Kidney (tissue), 14 donors: Measurements from ENCODE around the gene RSBN1. TPM values are rescaled to one million over a fixed set of nuclear protein-coding genes. Genes with fewer than 3 reads are reported as not detected.

ENCODE experiments used
- DNase-seq, 5 donors: peaks; one replicate each; pipeline ENCODE4 v3.0.0-alpha.2; 2013 to 2020
- FAIRE-seq: peaks from 2 replicates; lab custom pipeline; 2012; peaks lifted over from hg19 to GRCh38; lab: Jason Lieb, UNC
- H3K27ac ChIP-seq, 2 donors: one replicate each; pipeline ENCODE4 v1.7.0; 2013; ENCODE audit warnings: low read depth in 2 of 2, low read length in 2 of 2, inconsistent platforms in 1 of 2
- H3K27me3 ChIP-seq: one replicate; pipeline ENCODE4 v1.7.1; 2013; ENCODE audit warnings: low read length, inconsistent platforms; ENCODE audit not compliant: control insufficient read depth, insufficient read depth
- H3K36me3 ChIP-seq, 3 donors: one replicate each; pipeline versions ENCODE4 v1.7.0 to v1.7.1; 2013; ENCODE audit warnings: low read length in 3 of 3, control low read depth in 1 of 3, inconsistent platforms in 1 of 3; ENCODE audit not compliant: insufficient read depth in 3 of 3, control insufficient read depth in 2 of 3
- H3K4me1 ChIP-seq, 3 donors: one replicate each; pipeline versions ENCODE4 v1.7.0 to v1.7.1; 2013; ENCODE audit warnings: low read length in 3 of 3, inconsistent platforms in 1 of 3, low read depth in 1 of 3; ENCODE audit not compliant: control insufficient read depth in 2 of 3, insufficient read depth in 2 of 3
- H3K4me3 ChIP-seq, 3 donors: one replicate each; pipeline versions ENCODE4 v1.7.0 to v1.8.1; 2013; ENCODE audit warnings: low read length in 3 of 3, control low read depth in 1 of 3, inconsistent platforms in 1 of 3
- H3K9ac ChIP-seq, 3 donors: one replicate each; pipeline versions ENCODE4 v1.7.0 to v1.7.1; 2013; ENCODE audit warnings: low read length in 3 of 3, control low read depth in 1 of 3, inconsistent platforms in 1 of 3
- H3K9me3 ChIP-seq, 3 donors: one replicate each; pipeline versions ENCODE4 v1.7.0 to v1.7.1; 2013; ENCODE audit warnings: low read length in 3 of 3, control low read depth in 1 of 3, inconsistent platforms in 1 of 3; ENCODE audit not compliant: control insufficient read depth in 2 of 3, insufficient read depth in 1 of 3
- CTCF ChIP-seq: IDR thresholded peaks from 3 replicates; pipeline ENCODE4 v1.5.1; 2012; ENCODE audit warnings: mild to moderate bottlenecking, moderate library complexity, borderline replicate concordance; ENCODE audit not compliant: insufficient read depth; ENCODE audit errors: extremely low read depth
- intact Hi-C: fragments of 100-400 bp; cut with DNase I; formaldehyde crosslinking; loops from one replicate; pipeline ENCODE4 v1.11.1; 2022
- polyA plus RNA-seq: library from polyadenylated mRNA; stranded (reverse); fragments of 350-450 nt; fragmentation: Illumina TruSeq; extraction: RNeasy Lipid Tissue Mini Kit (QIAGEN cat#74804); gene quantifications from one replicate; pipeline ENCODE4 v1.2.3, GENCODE V29; 2014; ENCODE audit warnings: low read depth, low replicate concordance; ENCODE audit not compliant: insufficient read depth
- total RNA-seq: library from RNA; stranded (reverse); fragmentation: NEBNext Ultra II Directional; extraction: Animal tissue kit (Norgen Biotek cat#: 25700); gene quantifications from one replicate; pipeline ENCODE4 v1.2.1, GENCODE V29; 2021
- donor health status: control.
- donor health status: control.
- donor health status: control.
- donor health status: control.
- donor health status: control.
- donor health status: DM: yes; HTN: yes; CAD: no.
- donor health status: Normal renal cell carcinoma (clear cell type).

The RSBN1 gene
- total and polyA plus RNA-seq, 2 donors from 2014 or later = 4.0 to 22.0 TPM

DNA sequence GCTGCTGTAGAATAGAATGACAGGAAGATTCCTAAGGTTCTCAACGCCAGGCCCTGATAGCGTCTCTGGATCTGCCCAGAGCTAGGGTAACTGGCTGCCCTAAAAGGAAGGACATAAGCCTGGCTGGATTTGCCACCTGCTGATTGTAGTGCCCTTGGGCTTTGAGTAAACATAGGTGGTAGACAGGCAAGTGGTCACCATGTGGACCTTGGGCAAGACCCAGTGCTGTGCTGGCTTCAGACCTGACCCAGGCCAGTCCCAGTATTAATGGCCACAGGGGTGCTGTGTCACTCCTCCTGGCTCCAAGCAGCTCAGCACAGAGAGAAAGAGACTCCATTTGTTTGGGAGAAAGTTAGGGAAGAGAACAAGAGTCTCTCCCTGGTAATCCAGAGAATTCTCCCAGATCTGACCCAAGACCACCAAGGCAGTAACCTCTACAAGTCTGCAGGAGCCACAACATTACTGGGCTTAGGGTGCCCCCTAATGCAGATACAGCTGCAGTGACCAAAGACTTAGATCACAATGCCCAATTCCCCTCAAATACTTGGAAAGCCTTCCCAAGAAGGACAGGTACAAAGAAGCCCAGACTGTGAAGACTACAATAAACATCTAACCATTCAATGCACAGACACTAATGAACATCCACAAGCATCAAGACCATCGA lies 97.5 kb downstream of the RSBN1 start:
- Histone ChIP-seq H3K27me3 (no peaks in the 10 kb centered on the region), H3K4me3 (no peak overlapping the region), H3K9ac (no peak overlapping the region), H3K9me3 (no peaks in the 10 kb centered on the region), H3K27ac (no peak overlapping the region), H3K36me3 (peaks cover 0 to 8% (median 3%) of the 10 kb centered on the region in 3 donors), H3K4me1 (no peaks in the 10 kb centered on the region)
- intact Hi-C loops = no loop called here
- FAIRE-seq (no peak), DNase-seq (no peak)
- no peak for TF ChIP-seq CTCF

Other genes starting within 250 kb of the RSBN1 start
- gene PHTF1, start 53.0 kb downstream of the RSBN1 start, total RNA-seq = 20.0 TPM
- gene PHTF1, start 53.0 kb downstream of the RSBN1 start, polyA plus RNA-seq = 14.7 TPM
- 6.6 TPM for gene PTPN22, start 59.2 kb upstream of the RSBN1 start, total RNA-seq
- gene PTPN22, start 59.2 kb upstream of the RSBN1 start, polyA plus RNA-seq = 0.32 TPM
- 34.3 TPM for gene BCL2L15, start 75.1 kb upstream of the RSBN1 start, total RNA-seq
- gene BCL2L15, start 75.1 kb upstream of the RSBN1 start, polyA plus RNA-seq = 2.2 TPM
- 21.7 TPM for gene AP4B1, start 92.3 kb upstream of the RSBN1 start, total RNA-seq
- 8.7 TPM for gene AP4B1, start 92.3 kb upstream of the RSBN1 start, polyA plus RNA-seq
- 6.1 TPM for gene DCLRE1B, start 92.8 kb upstream of the RSBN1 start, total RNA-seq
- 1.4 TPM for gene DCLRE1B, start 92.8 kb upstream of the RSBN1 start, polyA plus RNA-seq
- 65.0 TPM for gene HIPK1, start 116.8 kb upstream of the RSBN1 start, total RNA-seq
- gene HIPK1, start 116.8 kb upstream of the RSBN1 start, polyA plus RNA-seq = 8.4 TPM
- gene OLFML3, start 167.0 kb upstream of the RSBN1 start, total RNA-seq = 13.5 TPM
- gene OLFML3, start 167.0 kb upstream of the RSBN1 start, polyA plus RNA-seq = 22.9 TPM